PC-9 (cell line): ENCODE results near the gene SNAPC2. TPM values are rescaled to one million over a fixed set of nuclear protein-coding genes. Genes with fewer than 3 reads are reported as not detected.
A peak's percentile ranks its signal among the peaks of the same experiment; 100 is the strongest.

ENCODE experiments used
- BruUV-seq: library from RNA; stranded (reverse); fragments of 400-500 nt; replicated peaks from 2 replicates; lab custom pipeline; 2021; lab: Mats Ljungman, UMichigan
- CTCF ChIA-PET: fragments of 300-600 bp; sonication (Branson Sonifier 250); formaldehyde crosslinking; loops from one replicate; lab custom pipeline; 2022; ENCODE audit warnings: antibody characterized with exemption; lab: Charles Lee
- POLR2A ChIA-PET: fragments of 300-600 bp; sonication (Branson Sonifier 250); formaldehyde crosslinking; loops from one replicate; lab custom pipeline; 2022; ENCODE audit warnings: antibody characterized with exemption; ENCODE audit not compliant: unreplicated experiment; lab: Charles Lee
- DNase-seq, 2 experiments: peaks; one replicate each; pipeline versions ENCODE4 v3.0.0 to v3.0.0-alpha.2; 2015 to 2022; ENCODE audit warnings: mixed read lengths in 1 of 2
- H2AFZ ChIP-seq: fragments of 200-600 bp; sonication (generic); 2 replicates; pipeline ENCODE4 v1.8.1; 2017; ENCODE audit warnings: antibody characterized with exemption
- H3F3A ChIP-seq: fragments of 200-600 bp; sonication (generic); 2 replicates; pipeline ENCODE4 v1.8.1; 2017; ENCODE audit warnings: antibody characterized with exemption, mild to moderate bottlenecking, low read depth; ENCODE audit not compliant: insufficient read depth
- H3K27ac ChIP-seq: fragments of 200-600 bp; sonication (generic); 2 replicates; pipeline ENCODE4 v1.6.1; 2016; ENCODE audit warnings: mixed run types
- H3K27me3 ChIP-seq: fragments of 200-600 bp; sonication (generic); 2 replicates; pipeline ENCODE4 v1.6.1; 2016; ENCODE audit warnings: low read depth, mixed run types; ENCODE audit not compliant: insufficient read depth
- H3K36me3 ChIP-seq: fragments of 200-600 bp; sonication (generic); 2 replicates; pipeline ENCODE4 v1.6.1; 2016; ENCODE audit warnings: low read depth, mixed run types
- H3K4me1 ChIP-seq: fragments of 200-600 bp; sonication (generic); replicated peaks from 2 replicates; pipeline ENCODE4 v1.6.1; 2016; ENCODE audit warnings: mixed run types; ENCODE audit not compliant: insufficient read depth
- H3K4me2 ChIP-seq: fragments of 200-600 bp; sonication (generic); 2 replicates; pipeline ENCODE4 v1.6.1; 2017; ENCODE audit warnings: mixed run types
- H3K4me3 ChIP-seq: fragments of 200-600 bp; sonication (generic); 2 replicates; pipeline ENCODE4 v1.6.1; 2016; ENCODE audit warnings: mixed run types
- H3K79me2 ChIP-seq: fragments of 200-600 bp; sonication (generic); 2 replicates; pipeline ENCODE4 v1.6.1; 2017; ENCODE audit warnings: low read depth, mixed run types
- H3K9me2 ChIP-seq: fragments of 200-600 bp; sonication (generic); 2 replicates; pipeline ENCODE4 v1.8.1; 2017; ENCODE audit warnings: mild to moderate bottlenecking; ENCODE audit not compliant: insufficient read depth
- H3K9me3 ChIP-seq: fragments of 200-600 bp; sonication (generic); 2 replicates; pipeline ENCODE4 v1.8.1; 2016; ENCODE audit warnings: low read depth; ENCODE audit not compliant: insufficient read depth
- H4K20me1 ChIP-seq: fragments of 200-600 bp; sonication (generic); 2 replicates; pipeline ENCODE4 v1.8.1; 2017; ENCODE audit not compliant: insufficient read depth
- EZH2 ChIP-seq: fragments of 200-600 bp; sonication (generic); IDR thresholded peaks from 2 replicates; pipeline ENCODE4 v1.8.0; 2017; ENCODE audit warnings: antibody characterized with exemption, low read depth
- intact Hi-C: fragments of 100-400 bp; cut with micrococcal nuclease; formaldehyde crosslinking; loops from one replicate; pipeline ENCODE4 v1.10.0; 2022; ENCODE audit not compliant: unreplicated experiment
- total RNA-seq: library from RNA; stranded (reverse); gene quantifications from 2 replicates; pipeline ENCODE4 v1.2.3, GENCODE V29; 2021
- TF ChIP-seq, protein P1 (sequence below): fragments of 200-600 bp; sonication (generic); conservative IDR thresholded peaks from 2 replicates; pipeline ENCODE4 v1.6.1; 2017; ENCODE audit warnings: mixed run types, antibody characterized with exemption, mild to moderate bottlenecking, moderate library complexity

The SNAPC2 gene
- total RNA-seq, 1 experiment from 2014 or later: 37.5 TPM

DNA sequence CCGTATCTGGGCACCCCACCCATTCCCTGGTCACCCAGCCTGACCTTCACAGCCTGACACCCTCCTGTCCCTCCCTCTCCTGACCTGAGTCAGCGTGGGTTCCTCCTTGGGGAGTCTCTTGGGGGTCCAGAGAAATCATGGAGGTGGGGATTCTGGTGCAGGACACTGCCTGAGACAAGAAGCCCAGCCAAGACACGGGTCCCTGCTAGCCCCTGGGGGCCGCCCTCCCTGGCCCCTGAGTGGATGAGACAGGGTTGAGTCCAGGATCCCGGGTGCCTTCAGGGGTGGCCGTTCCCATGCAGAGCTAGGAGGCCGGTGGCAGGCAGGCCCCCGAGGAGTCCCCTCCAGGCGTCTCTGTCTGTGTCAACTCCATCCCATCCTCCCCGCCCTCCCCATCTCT, 14.9 kb upstream of the SNAPC2 start:
- Histone ChIP-seq H3K9me3 (no peaks in the 10 kb centered on the region), H3K79me2 (peaks cover 63% of the 10 kb centered on the region), H4K20me1 (peaks cover 46% of the 10 kb centered on the region), H3K4me2 (peak overlapping the region; percentile 99), H3K4me3 (peak overlapping the region; percentile 74), H2AFZ (no peak overlapping the region), H3K27me3 (no peaks in the 10 kb centered on the region), H3K9me2 (no peaks in the 10 kb centered on the region), H3F3A (peaks cover 19% of the 10 kb centered on the region; the same call in 1 of the 2 replicates), H3K4me1 (peaks cover 16% of the 10 kb centered on the region; the same call in 1 of the 2 replicates), H3K27ac (no peak overlapping the region), H3K36me3 (0 out of 2 replicates have a peak, but pooled peaks cover 3% of the 10 kb centered on the region)
- TF ChIP-seq EZH2: no peak
- TF ChIP-seq, protein P1, sequence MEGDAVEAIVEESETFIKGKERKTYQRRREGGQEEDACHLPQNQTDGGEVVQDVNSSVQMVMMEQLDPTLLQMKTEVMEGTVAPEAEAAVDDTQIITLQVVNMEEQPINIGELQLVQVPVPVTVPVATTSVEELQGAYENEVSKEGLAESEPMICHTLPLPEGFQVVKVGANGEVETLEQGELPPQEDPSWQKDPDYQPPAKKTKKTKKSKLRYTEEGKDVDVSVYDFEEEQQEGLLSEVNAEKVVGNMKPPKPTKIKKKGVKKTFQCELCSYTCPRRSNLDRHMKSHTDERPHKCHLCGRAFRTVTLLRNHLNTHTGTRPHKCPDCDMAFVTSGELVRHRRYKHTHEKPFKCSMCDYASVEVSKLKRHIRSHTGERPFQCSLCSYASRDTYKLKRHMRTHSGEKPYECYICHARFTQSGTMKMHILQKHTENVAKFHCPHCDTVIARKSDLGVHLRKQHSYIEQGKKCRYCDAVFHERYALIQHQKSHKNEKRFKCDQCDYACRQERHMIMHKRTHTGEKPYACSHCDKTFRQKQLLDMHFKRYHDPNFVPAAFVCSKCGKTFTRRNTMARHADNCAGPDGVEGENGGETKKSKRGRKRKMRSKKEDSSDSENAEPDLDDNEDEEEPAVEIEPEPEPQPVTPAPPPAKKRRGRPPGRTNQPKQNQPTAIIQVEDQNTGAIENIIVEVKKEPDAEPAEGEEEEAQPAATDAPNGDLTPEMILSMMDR: no peak
- ChIA-PET POLR2A (no interaction called here), CTCF (no interaction called here)
- DNase-seq: no peak
- intact Hi-C loops: no loop called here
- BruUV-seq: no TSS peak

DNA sequence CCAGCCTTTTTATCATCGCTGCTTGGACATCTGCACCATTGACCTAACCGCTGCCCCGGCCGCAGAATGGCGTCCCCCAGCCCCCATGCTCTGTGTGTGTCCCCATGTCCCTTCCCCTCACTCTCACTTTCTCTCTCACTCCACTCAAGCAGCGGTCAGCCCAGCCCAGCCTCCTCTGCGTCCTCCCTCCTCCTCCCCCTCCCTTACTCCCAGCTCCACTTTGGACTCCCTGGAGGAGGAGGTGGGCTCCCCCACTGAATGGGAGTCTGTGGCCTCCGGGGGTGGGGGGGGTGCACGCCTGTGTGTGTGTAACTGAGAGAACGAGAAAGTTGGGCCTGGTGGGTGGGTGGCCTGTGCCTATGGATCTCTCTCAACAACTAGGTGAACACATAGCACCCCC, 14.3 kb upstream of the SNAPC2 start:
- BruUV-seq: no TSS peak
- TF ChIP-seq EZH2: no peak
- TF ChIP-seq, protein P1: no peak
- no peak for DNase-seq
- 0 out of 2 replicates have a peak, but pooled peaks cover 3% of the 10 kb centered on the region for H3K36me3 ChIP-seq
- H3F3A ChIP-seq: peaks cover 14% of the 10 kb centered on the region; the same call in 1 of the 2 replicates
- H3K9me3 ChIP-seq: no peaks in the 10 kb centered on the region
- peaks cover 16% of the 10 kb centered on the region; the same call in 1 of the 2 replicates for H3K4me1 ChIP-seq
- H3K27ac ChIP-seq: no peak overlapping the region
- H3K9me2 ChIP-seq: no peaks in the 10 kb centered on the region
- H3K27me3 ChIP-seq: no peaks in the 10 kb centered on the region
- CTCF ChIA-PET: no interaction called here
- POLR2A ChIA-PET: no interaction called here
- peaks cover 63% of the 10 kb centered on the region for H3K79me2 ChIP-seq
- H3K4me2 ChIP-seq: no peak overlapping the region
- intact Hi-C loops: no loop called here
- H2AFZ ChIP-seq: no peak overlapping the region
- no peak overlapping the region for H3K4me3 ChIP-seq
- H4K20me1 ChIP-seq: peaks cover 46% of the 10 kb centered on the region

DNA sequence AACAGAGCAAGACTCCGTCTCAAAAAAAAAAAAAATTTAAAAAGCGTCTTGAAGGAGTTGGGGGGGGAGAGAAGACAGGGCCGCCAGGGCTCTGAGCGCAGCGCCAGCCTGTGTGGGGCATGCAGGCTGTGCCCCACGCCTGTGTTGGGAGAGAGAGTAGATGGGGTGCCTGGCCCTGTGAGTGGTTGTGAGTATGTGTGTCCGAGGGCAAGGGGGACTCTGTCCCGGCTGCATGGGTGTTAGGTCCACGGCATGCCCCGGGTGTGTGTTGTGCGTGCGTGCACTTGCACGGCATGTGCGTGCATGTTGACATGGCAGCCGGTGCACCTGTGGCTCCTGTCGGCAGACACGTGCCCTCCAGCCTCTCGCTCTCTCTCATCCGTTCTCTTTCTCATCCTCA, 13.0 kb upstream of the SNAPC2 start:
- H3K27me3 ChIP-seq: no peaks in the 10 kb centered on the region
- POLR2A ChIA-PET: no interaction called here
- CTCF ChIA-PET: interaction anchor here (0.6 kb wide), 1 partner anchor 153 kb away, joined by 5 read pairs; no protein-coding TSS in a partner anchor
- no peaks in the 10 kb centered on the region for H3K9me2 ChIP-seq
- H3F3A ChIP-seq: peaks cover 4% of the 10 kb centered on the region; the same call in 1 of the 2 replicates
- BruUV-seq: no TSS peak
- intact Hi-C loops: no loop called here
- no peak overlapping the region for H3K4me3 ChIP-seq
- H4K20me1 ChIP-seq: peaks cover 46% of the 10 kb centered on the region
- H3K27ac ChIP-seq: no peak overlapping the region
- no peak overlapping the region for H2AFZ ChIP-seq
- no peaks in the 10 kb centered on the region for H3K9me3 ChIP-seq
- no peak for TF ChIP-seq EZH2
- TF ChIP-seq, protein P1: no peak
- no peak for DNase-seq
- 0 out of 2 replicates have a peak, but pooled peaks cover 7% of the 10 kb centered on the region for H3K36me3 ChIP-seq
- peaks cover 14% of the 10 kb centered on the region; the same call in 1 of the 2 replicates for H3K4me1 ChIP-seq
- H3K4me2 ChIP-seq: no peak overlapping the region
- peaks cover 50% of the 10 kb centered on the region for H3K79me2 ChIP-seq
